A673 (cell line): ENCODE measurements around the gene RAPGEF3.

ENCODE experiments used
- CTCF ChIP-seq: fragments of 300-800, 200-600 bp; sonication (generic); conservative IDR thresholded peaks from 2 replicates; pipeline ENCODE4 v1.5.1; 2017; ENCODE audit warnings: low read depth, mild to moderate bottlenecking, antibody characterized with exemption, low read length, moderate library complexity, mixed read lengths
- EZH2 ChIP-seq: fragments of 200-600 bp; sonication (generic); IDR thresholded peaks from 2 replicates; pipeline ENCODE4 v1.6.1; 2017; ENCODE audit warnings: borderline replicate concordance, low read depth, mild to moderate bottlenecking, mixed read lengths, antibody characterized with exemption, low read length; ENCODE audit not compliant: poor library complexity, severe bottlenecking

GRCh38 chr12:47791351-47791746 is 32.7 kb upstream of the RAPGEF3 start:
- TF ChIP-seq CTCF (no peak), EZH2 (no peak)
